Measurements from ENCODE around the gene KCNIP4. TPM values are rescaled to one million over a fixed set of nuclear protein-coding genes. Genes with fewer than 3 reads are reported as not detected.
A peak's percentile ranks its signal among the peaks of the same experiment; 100 is the strongest.

KCNIP4 gene
- total and polyA plus RNA-seq, 2 donors (not counting 3 experiments of a cell fraction or from before 2014, with no cell fraction given), result not detected

DNA sequence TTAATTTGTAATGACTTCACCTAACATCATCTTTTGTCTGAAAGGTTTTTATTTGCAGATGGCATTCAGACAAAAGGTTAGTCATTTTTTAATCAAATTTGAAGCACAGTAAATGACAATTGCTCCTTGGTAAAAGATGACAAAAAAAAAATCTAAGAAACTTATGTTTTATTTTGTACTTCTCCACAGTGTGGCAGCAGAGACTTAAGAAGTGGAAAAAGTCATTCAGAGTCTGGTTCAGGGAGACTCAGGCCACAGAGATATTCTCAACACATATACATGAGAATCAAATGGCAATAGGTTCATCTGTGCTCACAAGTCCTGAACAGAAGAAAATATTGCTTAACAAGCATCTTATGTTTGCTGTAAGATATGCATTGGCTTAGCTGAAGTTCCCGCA is 436.2 kb downstream of the KCNIP4 start:
- H3K9me1 ChIP-seq (replicated peaks; ENCODE audit: control insufficient read depth, extremely low read depth, insufficient read depth, low read length), result no peaks in the 10 kb centered on the region
- intact Hi-C loops (cut with micrococcal nuclease), result loop anchor here (1.0 to 10.0 kb wide), 4 partner anchors 142 to 1180 kb away; partner anchors contain the start of gene GBA3
- H3K27me3 ChIP-seq (ENCODE audit: control insufficient read depth in 2 of 2, insufficient read depth in 2 of 2, low read length in 2 of 2), result peaks cover 34 to 55% of the 10 kb centered on the region in 2 experiments
- dilution Hi-C loops (cut with MboI; ENCODE audit: extremely low pct_ligation_motif_present, low sequenced_read_pairs), result no loop called here
- BruUV-seq (replicated peaks), result no TSS peak
- POLR2A ChIA-PET, result no interaction called here
- no peaks in the 10 kb centered on the region for H3K79me2 ChIP-seq (ENCODE audit: control insufficient read depth, insufficient read depth, low read length)
- no peaks in the 10 kb centered on the region for H4K20me1 ChIP-seq (replicated peaks; ENCODE audit: control insufficient read depth, extremely low read depth, insufficient read depth, low read length)
- H3K9ac ChIP-seq (replicated peaks; ENCODE audit: extremely low read depth, insufficient read depth, low read length), result no peak overlapping the region
- no peak overlapping the region for H2AFZ ChIP-seq (ENCODE audit: low read depth, low read length)
- CTCF ChIA-PET, result interaction anchor here (0.7 to 11.0 kb wide), 9 partner anchors 30 to 877 kb away, joined by 3 to 403 read pairs (median 5); no protein-coding TSS in a partner anchor
- DNase-seq (ENCODE audit: low read depth, low spot score) (peak; percentile 71), FAIRE-seq (peak; percentile 15)
- no peak overlapping the region for H3K4me3 ChIP-seq (replicated peaks in 1 of 3; ENCODE audit: insufficient read depth in 1 of 3, low read depth in 1 of 3, low read length in 3 of 3)
- no peaks in the 10 kb centered on the region for H3K4me1 ChIP-seq (ENCODE audit: control insufficient read depth, extremely low read depth, insufficient read depth, low read length)
- H3K36me3 ChIP-seq (ENCODE audit: control insufficient read depth in 2 of 2, extremely low read depth in 1 of 2, insufficient read depth in 2 of 2, low read length in 2 of 2), result no peaks in the 10 kb centered on the region
- H3K27ac ChIP-seq (ENCODE audit: insufficient read depth, low read depth, low read length), result no peak overlapping the region
- H3K4me2 ChIP-seq (ENCODE audit: insufficient read depth, low read length), result no peak overlapping the region
- TF ChIP-seq GATA2 (IDR thresholded peaks at IDR 0.05; ENCODE audit: insufficient read depth, insufficient read length, low read depth, low read length), result no peak
- TF ChIP-seq, protein P1, sequence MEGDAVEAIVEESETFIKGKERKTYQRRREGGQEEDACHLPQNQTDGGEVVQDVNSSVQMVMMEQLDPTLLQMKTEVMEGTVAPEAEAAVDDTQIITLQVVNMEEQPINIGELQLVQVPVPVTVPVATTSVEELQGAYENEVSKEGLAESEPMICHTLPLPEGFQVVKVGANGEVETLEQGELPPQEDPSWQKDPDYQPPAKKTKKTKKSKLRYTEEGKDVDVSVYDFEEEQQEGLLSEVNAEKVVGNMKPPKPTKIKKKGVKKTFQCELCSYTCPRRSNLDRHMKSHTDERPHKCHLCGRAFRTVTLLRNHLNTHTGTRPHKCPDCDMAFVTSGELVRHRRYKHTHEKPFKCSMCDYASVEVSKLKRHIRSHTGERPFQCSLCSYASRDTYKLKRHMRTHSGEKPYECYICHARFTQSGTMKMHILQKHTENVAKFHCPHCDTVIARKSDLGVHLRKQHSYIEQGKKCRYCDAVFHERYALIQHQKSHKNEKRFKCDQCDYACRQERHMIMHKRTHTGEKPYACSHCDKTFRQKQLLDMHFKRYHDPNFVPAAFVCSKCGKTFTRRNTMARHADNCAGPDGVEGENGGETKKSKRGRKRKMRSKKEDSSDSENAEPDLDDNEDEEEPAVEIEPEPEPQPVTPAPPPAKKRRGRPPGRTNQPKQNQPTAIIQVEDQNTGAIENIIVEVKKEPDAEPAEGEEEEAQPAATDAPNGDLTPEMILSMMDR (IDR thresholded peaks at IDR 0.05; ENCODE audit: extremely low read depth in 1 of 2, insufficient read depth in 1 of 2, low read depth in 1 of 2, low read length in 2 of 2), result peak; percentile 15 to 17
- no peaks in the 10 kb centered on the region for H3K9me3 ChIP-seq (replicated peaks; ENCODE audit: control insufficient read depth, insufficient read depth, low read length)

DNA sequence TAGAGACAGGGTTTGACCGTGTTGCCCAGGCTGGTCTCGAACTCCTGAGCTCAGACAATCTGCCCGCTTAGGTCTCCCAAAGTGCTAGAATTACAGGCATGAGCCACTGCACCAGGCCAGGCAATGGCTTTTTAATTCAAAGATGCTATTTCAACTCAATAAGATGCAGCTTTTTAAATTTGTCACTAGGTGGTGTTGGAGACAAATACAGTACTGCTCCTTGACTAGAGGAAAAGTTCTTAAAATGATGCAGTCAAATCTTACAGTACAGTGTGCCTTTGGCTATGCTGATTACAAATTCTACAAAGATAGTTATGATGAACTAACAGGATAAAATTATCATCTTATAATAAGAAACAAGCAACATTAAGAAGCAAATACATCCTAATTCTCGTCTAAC is 441.1 kb downstream of the KCNIP4 start:
- Histone ChIP-seq H3K9ac (replicated peaks; ENCODE audit: extremely low read depth, insufficient read depth, low read length) (no peak overlapping the region), H3K4me1 (ENCODE audit: control insufficient read depth, extremely low read depth, insufficient read depth, low read length) (no peaks in the 10 kb centered on the region), H3K27me3 (ENCODE audit: control insufficient read depth in 2 of 2, insufficient read depth in 2 of 2, low read length in 2 of 2) (peaks cover 14 to 19% of the 10 kb centered on the region in 2 experiments), H3K79me2 (ENCODE audit: control insufficient read depth, insufficient read depth, low read length) (no peaks in the 10 kb centered on the region), H3K9me1 (replicated peaks; ENCODE audit: control insufficient read depth, extremely low read depth, insufficient read depth, low read length) (no peaks in the 10 kb centered on the region), H2AFZ (ENCODE audit: low read depth, low read length) (no peak overlapping the region), H4K20me1 (replicated peaks; ENCODE audit: control insufficient read depth, extremely low read depth, insufficient read depth, low read length) (no peaks in the 10 kb centered on the region), H3K36me3 (ENCODE audit: control insufficient read depth in 2 of 2, extremely low read depth in 1 of 2, insufficient read depth in 2 of 2, low read length in 2 of 2) (no peaks in the 10 kb centered on the region), H3K4me2 (ENCODE audit: insufficient read depth, low read length) (no peak overlapping the region), H3K9me3 (replicated peaks; ENCODE audit: control insufficient read depth, insufficient read depth, low read length) (no peaks in the 10 kb centered on the region), H3K27ac (ENCODE audit: insufficient read depth, low read depth, low read length) (no peak overlapping the region), H3K4me3 (replicated peaks in 1 of 3; ENCODE audit: insufficient read depth in 1 of 3, low read depth in 1 of 3, low read length in 3 of 3) (no peak overlapping the region)
- ChIA-PET POLR2A (no interaction called here), CTCF (interaction anchor here (0.6 to 11.0 kb wide), 16 partner anchors 9 to 928 kb away, joined by 3 to 403 read pairs (median 4); no protein-coding TSS in a partner anchor)
- BruUV-seq (replicated peaks), result no TSS peak
- peak; percentile 36 for DNase-seq (ENCODE audit: low read depth, low spot score)
- intact Hi-C loops (cut with micrococcal nuclease), result loop anchor here (1.0 kb wide), 2 partner anchors 261 to 734 kb away; no protein-coding TSS in a partner anchor
- TF ChIP-seq MYC (IDR thresholded peaks at IDR 0.05; ENCODE audit: low read depth, low read length) (no peak), POLR2AphosphoS5 (IDR thresholded peaks at IDR 0.05; ENCODE audit: insufficient read depth, low read depth, low read length) (no peak), GATA2 (IDR thresholded peaks at IDR 0.05; ENCODE audit: insufficient read depth, insufficient read length, low read depth, low read length) (no peak), EZH2 (IDR thresholded peaks at IDR 0.05; ENCODE audit: borderline replicate concordance, low read depth, low read length, severe bottlenecking) (no peak), FOS (IDR thresholded peaks at IDR 0.05; ENCODE audit: borderline replicate concordance, insufficient read depth, low read length) (no peak)
- TF ChIP-seq, protein P1 (IDR thresholded peaks at IDR 0.05; ENCODE audit: extremely low read depth in 1 of 2, insufficient read depth in 1 of 2, low read depth in 1 of 2, low read length in 2 of 2), result peak; percentile 9 to 22
- dilution Hi-C loops (cut with MboI; ENCODE audit: extremely low pct_ligation_motif_present, low sequenced_read_pairs), result no loop called here
- peak; percentile 73 for FAIRE-seq

All from endothelial cell of umbilical vein (primary cell).